Uterus (tissue), 4 donors: ENCODE results near the gene EPB41L4A. TPM values are rescaled to one million over a fixed set of nuclear protein-coding genes. Genes with fewer than 3 reads are reported as not detected.

Experiments
- DNase-seq, 2 donors: peaks; one replicate each; pipeline ENCODE4 v3.0.0-alpha.2; 2019 to 2020
- H3K27ac ChIP-seq, 2 donors: fragments of 200-600 bp; sonication (generic); 1 replicate in 1 of 2; 2 replicates in 1 of 2; pipeline ENCODE4 v1.5.1; 2016 to 2018
- H3K27me3 ChIP-seq, 2 donors: fragments of 200-600 bp; sonication (generic); one replicate each; pipeline ENCODE4 v1.5.1; 2018 to 2019; ENCODE audit warnings: control low read depth in 1 of 2
- H3K36me3 ChIP-seq, 2 donors: fragments of 200-600 bp; sonication (generic); one replicate each; pipeline ENCODE4 v1.5.1; 2019; ENCODE audit warnings: control low read depth in 1 of 2
- H3K4me1 ChIP-seq, 2 donors: fragments of 200-600 bp; sonication (generic); one replicate each; pipeline ENCODE4 v1.5.1; 2018 to 2019; ENCODE audit warnings: control low read depth in 1 of 2
- H3K4me3 ChIP-seq, 2 donors: fragments of 200-600 bp; sonication (generic); 1 replicate in 1 of 2; 2 replicates in 1 of 2; pipeline ENCODE4 v1.5.1; 2018 to 2019; ENCODE audit warnings: mild to moderate bottlenecking in 1 of 2
- H3K9me3 ChIP-seq, 2 donors: fragments of 200-600 bp; sonication (generic); one replicate each; pipeline ENCODE4 v1.5.1; 2019; ENCODE audit warnings: control low read depth in 1 of 2
- CTCF ChIP-seq, 4 experiments: fragments of 200-600 bp in 2 of 4; fragments of 450-650 bp in 2 of 4; sonication (generic) in 2 of 4; IDR thresholded peaks; one replicate each; pipeline ENCODE4 v1.5.1; 2016 to 2019; ENCODE audit warnings: antibody characterized with exemption in 4 of 4, mild to moderate bottlenecking in 2 of 4, moderate library complexity in 1 of 4
- POLR2A ChIP-seq, 2 donors: fragments of 450-650 bp; IDR thresholded peaks; one replicate each; pipeline ENCODE4 v1.6.1; 2016; ENCODE audit warnings: antibody characterized with exemption in 2 of 2, mild to moderate bottlenecking in 1 of 2, moderate library complexity in 1 of 2
- intact Hi-C: fragments of 100-400 bp; cut with DNase I; formaldehyde crosslinking; loops from one replicate; pipeline ENCODE4 v1.15.1; 2023; ENCODE audit warnings: low total_unique reads
- total RNA-seq, 4 donors: library from RNA; depleted of rRNA in 3 of 4; stranded (reverse); fragments of >200 nt in 3 of 4; gene quantifications; one replicate each; pipeline versions ENCODE4 v1.1.0 to v1.2.4, GENCODE V29; 2014 to 2023
- donor health status: DM: yes; HTN: yes; CAD: no.

Gene EPB41L4A
- total RNA-seq, 4 donors from 2014 or later, result 6.4 to 47.1 (median 15.1) TPM

- no peak overlapping the region for H3K27ac ChIP-seq
- no peaks in the 10 kb centered on the region for H3K27me3 ChIP-seq
- H3K4me1 ChIP-seq, result no peaks in the 10 kb centered on the region
- no peaks in the 10 kb centered on the region for H3K36me3 ChIP-seq
- TF ChIP-seq CTCF (IDR thresholded peaks at IDR 0.05) (no peak), POLR2A (IDR thresholded peaks at IDR 0.05) (no peak)
- intact Hi-C loops, result no loop called here
- H3K4me3 ChIP-seq, result no peak overlapping the region
- no peak for DNase-seq
- H3K9me3 ChIP-seq, result no peaks in the 10 kb centered on the region
Observed at GRCh38 chr5:112355058-112355685, 63.9 kb downstream of the EPB41L4A start.

GRCh38 chr5:112353678-112354077 is 65.4 kb downstream of the EPB41L4A start:
- H3K36me3 ChIP-seq, result no peaks in the 10 kb centered on the region
- DNase-seq, result no peak
- no peaks in the 10 kb centered on the region for H3K27me3 ChIP-seq
- no peaks in the 10 kb centered on the region for H3K9me3 ChIP-seq
- TF ChIP-seq POLR2A (IDR thresholded peaks at IDR 0.05) (no peak), CTCF (IDR thresholded peaks at IDR 0.05) (no peak)
- no peaks in the 10 kb centered on the region for H3K4me1 ChIP-seq
- intact Hi-C loops, result no loop called here
- no peak overlapping the region for H3K27ac ChIP-seq
- no peak overlapping the region for H3K4me3 ChIP-seq

GRCh38 chr5:112351225-112351624 is 67.9 kb downstream of the EPB41L4A start:
- intact Hi-C loops, result no loop called here
- H3K27ac ChIP-seq, result no peak overlapping the region
- no peaks in the 10 kb centered on the region for H3K36me3 ChIP-seq
- H3K4me3 ChIP-seq, result no peak overlapping the region
- no peaks in the 10 kb centered on the region for H3K27me3 ChIP-seq
- TF ChIP-seq CTCF (IDR thresholded peaks at IDR 0.05), result no peak
- no peak for TF ChIP-seq POLR2A (IDR thresholded peaks at IDR 0.05)
- no peak for DNase-seq
- no peaks in the 10 kb centered on the region for H3K4me1 ChIP-seq
- no peaks in the 10 kb centered on the region for H3K9me3 ChIP-seq

GRCh38 chr5:112350626-112351025 is 68.5 kb downstream of the EPB41L4A start:
- H3K27me3 ChIP-seq, result no peaks in the 10 kb centered on the region
- intact Hi-C loops, result no loop called here
- no peaks in the 10 kb centered on the region for H3K4me1 ChIP-seq
- H3K9me3 ChIP-seq, result no peaks in the 10 kb centered on the region
- no peak overlapping the region for H3K4me3 ChIP-seq
- TF ChIP-seq POLR2A (IDR thresholded peaks at IDR 0.05), result no peak
- TF ChIP-seq CTCF (IDR thresholded peaks at IDR 0.05), result no peak
- DNase-seq, result no peak
- H3K27ac ChIP-seq, result no peak overlapping the region
- no peaks in the 10 kb centered on the region for H3K36me3 ChIP-seq

GRCh38 chr5:112349371-112349770 is 69.7 kb downstream of the EPB41L4A start:
- Histone ChIP-seq H3K36me3 (no peaks in the 10 kb centered on the region), H3K4me1 (no peaks in the 10 kb centered on the region), H3K27me3 (no peaks in the 10 kb centered on the region), H3K4me3 (no peak overlapping the region), H3K9me3 (no peaks in the 10 kb centered on the region), H3K27ac (no peak overlapping the region)
- no peak for TF ChIP-seq CTCF (IDR thresholded peaks at IDR 0.05)
- no peak for TF ChIP-seq POLR2A (IDR thresholded peaks at IDR 0.05)
- intact Hi-C loops, result no loop called here
- no peak for DNase-seq
